Panc1 (cell line): ENCODE data around the gene CLPTM1L. TPM values are rescaled to one million over a fixed set of nuclear protein-coding genes. Genes with fewer than 3 reads are reported as not detected.

Source experiments
- ATAC-seq: fragments of 200-7000 bp; cut with Tn5 transposase; 2 replicates; pipeline ENCODE4 v1.9.1; 2020; ENCODE audit warnings: mild to moderate bottlenecking, moderate library complexity
- BruUV-seq: library from RNA; stranded (reverse); fragments of 400-500 nt; replicated peaks from 2 replicates; lab custom pipeline; 2021; lab: Mats Ljungman, UMichigan
- CTCF ChIA-PET: fragments of 300-600 bp; sonication (Branson Sonifier 250); formaldehyde crosslinking; loops from one replicate; lab custom pipeline; 2022; ENCODE audit warnings: antibody characterized with exemption; lab: Charles Lee
- POLR2A ChIA-PET: fragments of 300-600 bp; sonication (Branson Sonifier 250); formaldehyde crosslinking; loops from one replicate; lab custom pipeline; 2022; ENCODE audit warnings: antibody characterized with exemption; lab: Charles Lee
- DNase-seq: peaks from one replicate; pipeline ENCODE4 v3.0.0-alpha.2; 2010; ENCODE audit warnings: low read depth, low spot score
- H3K27ac ChIP-seq: 2 replicates; pipeline ENCODE4 v1.5.1; 2011; ENCODE audit warnings: mild to moderate bottlenecking, low read length, inconsistent platforms
- H3K27me3 ChIP-seq: fragments of 200-500 bp; sonication (Bioruptor generic); 2 replicates; pipeline ENCODE4 v1.6.0; 2014; ENCODE audit warnings: low read length, inconsistent platforms; ENCODE audit not compliant: control insufficient read depth, insufficient read depth
- H3K36me3 ChIP-seq: fragments of 200-500 bp; sonication (Bioruptor generic); 2 replicates; pipeline ENCODE4 v1.5.1; 2014; ENCODE audit warnings: inconsistent platforms, mild to moderate bottlenecking, low read length, moderate library complexity; ENCODE audit not compliant: control insufficient read depth, insufficient read depth
- H3K4me1 ChIP-seq: 2 replicates; pipeline ENCODE4 v1.5.1; 2011; ENCODE audit warnings: inconsistent platforms, mild to moderate bottlenecking, low read length, moderate library complexity; ENCODE audit not compliant: control insufficient read depth, insufficient read depth
- H3K4me3 ChIP-seq, 2 experiments: 2 replicates each; pipeline ENCODE4 v1.5.1; 2011 to 2012; ENCODE audit warnings: low read depth in 2 of 2, low read length in 2 of 2, mild to moderate bottlenecking in 2 of 2, inconsistent platforms in 1 of 2, moderate library complexity in 1 of 2
- H3K9me3 ChIP-seq: fragments of 200-500 bp; sonication (Bioruptor generic); 2 replicates; pipeline ENCODE4 v1.5.1; 2014; ENCODE audit warnings: low read depth, mild to moderate bottlenecking, inconsistent platforms, low read length, moderate library complexity; ENCODE audit not compliant: control insufficient read depth, insufficient read depth
- CTCF ChIP-seq: fragments of 450-650 bp; IDR thresholded peaks from 2 replicates; pipeline ENCODE4 v1.5.1; 2017; ENCODE audit warnings: mild to moderate bottlenecking
- POLR2AphosphoS5 ChIP-seq: IDR thresholded peaks from 2 replicates; pipeline ENCODE4 v1.6.1; 2012; ENCODE audit warnings: mild to moderate bottlenecking, low read depth, low read length, moderate library complexity
- REST ChIP-seq, 2 experiments: IDR thresholded peaks; 2 replicates each; pipeline ENCODE4 v1.6.1; 2011 to 2012; ENCODE audit warnings: low read depth in 2 of 2, control low read depth in 1 of 2, low read length in 1 of 2, mild to moderate bottlenecking in 1 of 2, moderate library complexity in 1 of 2; ENCODE audit not compliant: insufficient read depth in 1 of 2
- SIN3A ChIP-seq: IDR thresholded peaks from 2 replicates; pipeline ENCODE4 v1.6.1; 2012; ENCODE audit warnings: low read depth, mild to moderate bottlenecking, low read length, moderate library complexity, borderline replicate concordance; ENCODE audit not compliant: insufficient read depth
- TCF7L2 ChIP-seq: IDR thresholded peaks from 2 replicates; pipeline ENCODE4 v1.6.1; 2011; ENCODE audit warnings: mild to moderate bottlenecking, low read depth, low read length, inconsistent platforms
- in situ Hi-C: cut with HindIII; loops from 2 replicates; pipeline ENCODE4 v1.10.0; 2016; ENCODE audit warnings: low sequenced_read_pairs, low pct_unique_long_range_greater_than_20kb
- intact Hi-C: fragments of 100-400 bp; cut with micrococcal nuclease; formaldehyde crosslinking; loops from one replicate; pipeline ENCODE4 v1.10.0; 2022; ENCODE audit not compliant: unreplicated experiment
- total RNA-seq: library from RNA; stranded (reverse); gene quantifications from one replicate; pipeline ENCODE4 v1.2.1, GENCODE V29; 2021; ENCODE audit not compliant: unreplicated experiment

Gene CLPTM1L
- total RNA-seq, 1 experiment from 2014 or later, result 188 TPM

- intact Hi-C loops, result no loop called here
- ATAC-seq, result no peak
Observed at GRCh38 chr5:1391691-1392090, 46.8 kb upstream of the CLPTM1L start.

GRCh38 chr5:1390861-1391600 is 46.1 kb upstream of the CLPTM1L start:
- TF ChIP-seq POLR2AphosphoS5 (no peak), CTCF (no peak), TCF7L2 (no peak), REST (IDR thresholded peaks at IDR 0.05; ENCODE audit: insufficient read depth in 1 of 2, low read depth in 2 of 2, low read length in 1 of 2) (no peak), SIN3A (no peak)
- no peak for ATAC-seq
- ChIA-PET CTCF (interaction anchor here (1.0 kb wide), 1 partner anchor 11 kb away, joined by 7 read pairs; no protein-coding TSS in a partner anchor), POLR2A (no interaction called here)
- intact Hi-C loops, result no loop called here
- Histone ChIP-seq H3K36me3 (no peaks in the 10 kb centered on the region), H3K4me3 (no peak overlapping the region), H3K4me1 (peaks cover 5% of the 10 kb centered on the region; the same call in 1 of the 2 replicates), H3K27ac (no peak overlapping the region), H3K27me3 (peaks cover 12% of the 10 kb centered on the region), H3K9me3 (no peaks in the 10 kb centered on the region)
- no peak for DNase-seq
- no TSS peak for BruUV-seq
- in situ Hi-C loops, result no loop called here

More at GRCh38 chr5:1391691-1392090, 46.8 kb upstream of the CLPTM1L start:
- CTCF ChIA-PET, result interaction anchor here (1.0 kb wide), 1 partner anchor 12 kb away, joined by 7 read pairs; no protein-coding TSS in a partner anchor
- in situ Hi-C loops, result no loop called here
- no TSS peak for BruUV-seq
- no peak for DNase-seq
- Histone ChIP-seq H3K9me3 (no peaks in the 10 kb centered on the region), H3K4me3 (no peak overlapping the region), H3K36me3 (no peaks in the 10 kb centered on the region), H3K27ac (no peak overlapping the region), H3K27me3 (peaks cover 12% of the 10 kb centered on the region), H3K4me1 (peaks cover 8% of the 10 kb centered on the region; the same call in 1 of the 2 replicates)
- POLR2A ChIA-PET, result no interaction called here
- no peak for TF ChIP-seq POLR2AphosphoS5
- no peak for TF ChIP-seq TCF7L2
- no peak for TF ChIP-seq REST (IDR thresholded peaks at IDR 0.05; ENCODE audit: insufficient read depth in 1 of 2, low read depth in 2 of 2, low read length in 1 of 2)
- TF ChIP-seq SIN3A, result no peak
- TF ChIP-seq CTCF, result no peak
